Thymus (tissue), 14 donors: ENCODE results near the gene STIL. TPM values are rescaled to one million over a fixed set of nuclear protein-coding genes. Genes with fewer than 3 reads are reported as not detected.
"Not testable (repeated sequence)": the region's sequence is repeated elsewhere in the genome, so short reads cannot be mapped to it uniquely, and the experiment has no call there.

Source experiments
- DNase-seq, 9 donors: peaks; one replicate each; pipeline ENCODE4 v3.0.0-alpha.2; 2013; ENCODE audit warnings: low spot score in 9 of 9, low read depth in 6 of 9, missing footprints in 1 of 9
- H3K27ac ChIP-seq, 2 donors: one replicate each; pipeline ENCODE4 v1.5.1; 2013; ENCODE audit warnings: control low read depth in 1 of 2, low read depth in 1 of 2, low read length in 1 of 2, mild to moderate bottlenecking in 1 of 2, moderate library complexity in 1 of 2
- H3K27me3 ChIP-seq, 2 donors: one replicate each; pipeline ENCODE4 v1.5.1; 2013; ENCODE audit warnings: low read length in 1 of 2; ENCODE audit not compliant: control insufficient read depth in 2 of 2, insufficient read depth in 1 of 2
- H3K36me3 ChIP-seq, 2 donors: one replicate each; pipeline ENCODE4 v1.5.1; 2013; ENCODE audit warnings: low read length in 1 of 2, mild to moderate bottlenecking in 1 of 2, moderate library complexity in 1 of 2; ENCODE audit not compliant: control insufficient read depth in 2 of 2, insufficient read depth in 2 of 2
- H3K4me1 ChIP-seq, 2 donors: one replicate each; pipeline ENCODE4 v1.5.1; 2013; ENCODE audit warnings: low read length in 2 of 2; ENCODE audit not compliant: control insufficient read depth in 2 of 2, insufficient read depth in 2 of 2
- H3K4me3 ChIP-seq, 2 donors: one replicate each; pipeline ENCODE4 v1.5.1; 2013; ENCODE audit warnings: low read length in 2 of 2, control low read depth in 1 of 2, mild to moderate bottlenecking in 1 of 2
- H3K9me3 ChIP-seq, 2 donors: one replicate each; pipeline ENCODE4 v1.5.1; 2013; ENCODE audit warnings: low read length in 1 of 2, mild to moderate bottlenecking in 1 of 2; ENCODE audit not compliant: control insufficient read depth in 2 of 2, insufficient read depth in 1 of 2
- WGBS: extraction: QIAGEN DNeasy Blood & Tissue Kit; methylation state at CpG from one replicate; pipeline ENCODE4 v1.1.7; 2013; 5-methylcytosine and 5-hydroxymethylcytosine counted together
- long read RNA-seq, 10 donors: transcript quantifications; one replicate each; lab custom pipeline, GENCODE V29; 2026
- polyA plus RNA-seq: library from polyadenylated mRNA; stranded (reverse); fragments of 200-250 nt; gene quantifications from one replicate; pipeline ENCODE4 v1.2.3, GENCODE V29; 2013
- total RNA-seq: library from RNA; stranded (reverse); fragments of 120-200 nt; gene quantifications from one replicate; pipeline ENCODE4 v1.2.4, GENCODE V29; 2013
- donor health status: healthy.

STIL gene
- total RNA-seq = 17.7 TPM
- polyA plus RNA-seq = 1.1 TPM
- long read RNA-seq, donor 1 = 0 reads
- long read RNA-seq, donor 2 = 0 reads
- long read RNA-seq, donor 3 = 0 reads
- long read RNA-seq, donor 4, full-length matches to known transcripts = 1 of 1 reads
- long read RNA-seq, donor 4, partial matches to known transcripts = 0 of 1 reads
- long read RNA-seq, donor 4, other reads (novel, unspliced or antisense) = 0 of 1 reads
- long read RNA-seq, donor 5 = 0 reads
- long read RNA-seq, donor 6, partial matches to known transcripts = 159 of 159 reads
- long read RNA-seq, donor 6, other reads (novel, unspliced or antisense) = 0 of 159 reads
- long read RNA-seq, donor 7 = 0 reads
- long read RNA-seq, donor 8 = 0 reads
- long read RNA-seq, donor 9 = 0 reads
- long read RNA-seq, donor 10 = 0 reads

DNA sequence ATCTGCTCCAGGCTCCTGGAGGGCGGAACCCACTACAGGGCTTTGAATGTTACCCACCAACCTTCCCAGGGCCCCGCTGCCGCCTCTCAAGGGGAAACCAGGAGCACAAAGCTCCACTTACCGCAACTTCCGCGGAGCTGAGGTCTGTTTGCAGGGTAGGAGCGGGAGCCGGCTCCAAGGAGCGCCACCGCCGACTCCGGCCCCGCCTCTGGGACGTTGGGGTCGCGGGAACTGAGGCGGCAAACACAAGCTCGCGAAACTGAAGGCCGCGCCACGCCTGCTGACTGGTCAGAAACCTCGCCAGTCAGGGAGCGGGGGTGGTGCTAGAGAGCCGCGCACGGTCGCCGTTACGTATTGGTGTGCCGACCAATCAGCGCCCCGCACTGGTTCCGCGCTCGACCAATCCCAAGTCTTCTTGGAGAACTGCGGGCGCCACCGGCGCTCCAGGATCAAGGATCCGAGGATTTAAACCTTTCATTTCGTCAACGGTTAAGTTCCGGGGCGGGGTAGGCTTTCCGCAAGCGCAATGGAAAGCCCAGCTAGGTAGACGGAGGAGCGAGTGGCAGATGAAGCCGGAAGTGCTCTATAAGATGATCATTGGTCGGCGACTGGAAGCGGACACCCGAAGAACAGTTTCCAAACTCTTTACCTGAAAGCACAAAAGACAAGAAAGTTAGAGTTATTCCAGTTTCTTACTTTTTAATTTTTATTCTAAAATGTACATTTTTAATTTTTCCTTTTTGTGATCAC, at the start of gene STIL:
STIL (minus strand) TSS at position 233 of the 750 bp plus-strand sequence. CDS start 3,828 bp downstream, outside the sequence.
- H3K4me1 ChIP-seq = peaks cover 3 to 9% of the 10 kb centered on the region in 2 donors
- no peaks in the 10 kb centered on the region for H3K27me3 ChIP-seq
- H3K4me3 ChIP-seq = peak within 1 kb of the TSS; percentile 81 to 82
- no peaks in the 10 kb centered on the region for H3K9me3 ChIP-seq
- H3K36me3 ChIP-seq = peaks cover 4 to 10% of the 10 kb centered on the region in 2 donors
- WGBS = under 1% methylated on average over 54 of the region's 54 CpGs
- H3K27ac ChIP-seq = peak within 1 kb of the TSS; percentile 89 to 91
- DNase-seq = peak; percentile 93 to 99 (median 97)

DNA sequence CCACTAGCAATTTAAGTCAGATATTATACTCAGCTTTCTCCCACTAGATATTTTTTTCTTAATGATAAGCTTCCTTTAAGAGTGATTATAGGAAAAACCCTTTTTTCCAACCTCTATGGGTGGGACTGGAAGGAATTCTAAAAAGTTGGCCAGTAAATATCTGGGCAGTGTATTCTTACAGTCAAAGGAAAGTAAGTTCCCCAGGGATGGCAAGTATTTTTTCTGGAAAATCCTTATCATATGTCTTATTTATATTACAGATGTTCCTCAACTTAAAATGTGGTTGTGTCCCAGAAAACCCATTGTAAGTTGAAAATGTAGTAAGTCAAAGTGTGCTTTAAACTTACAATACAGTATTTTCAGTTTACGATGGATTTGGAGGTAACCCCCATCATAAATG, 48.9 kb upstream of the STIL start:
- 96% methylated on average over 1 of the region's 1 CpG for WGBS
- H3K27ac ChIP-seq = no peak overlapping the region
- H3K4me1 ChIP-seq = no peaks in the 10 kb centered on the region
- H3K36me3 ChIP-seq = no peaks in the 10 kb centered on the region
- DNase-seq = no peak
- no peaks in the 10 kb centered on the region for H3K9me3 ChIP-seq
- no peaks in the 10 kb centered on the region for H3K27me3 ChIP-seq
- H3K4me3 ChIP-seq = no peak overlapping the region

DNA sequence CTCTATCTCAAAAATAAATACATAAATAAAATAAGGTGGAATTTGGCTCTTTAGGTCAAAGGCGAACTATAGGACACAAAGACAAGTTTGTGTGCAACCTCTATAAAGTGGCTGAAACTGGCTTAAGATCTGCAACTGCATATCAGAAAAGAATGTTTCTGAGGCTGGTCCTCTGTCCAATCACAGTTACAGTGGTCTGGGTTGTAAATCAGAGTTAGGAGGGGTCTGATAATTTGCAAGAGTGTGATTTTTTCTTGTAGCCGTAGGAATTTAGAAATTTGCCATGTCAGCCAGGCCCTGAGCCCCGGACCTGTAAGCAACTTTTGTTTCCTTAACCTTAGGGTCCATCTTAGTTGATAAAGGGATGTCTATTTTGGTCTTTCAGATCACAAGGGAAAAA, 47.4 kb upstream of the STIL start:
- no peaks in the 10 kb centered on the region for H3K36me3 ChIP-seq
- H3K4me1 ChIP-seq = no peaks in the 10 kb centered on the region
- H3K9me3 ChIP-seq = no peaks in the 10 kb centered on the region
- no peaks in the 10 kb centered on the region for H3K27me3 ChIP-seq
- H3K27ac ChIP-seq = no peak overlapping the region
- no peak for DNase-seq
- 82% methylated on average over 3 of the region's 3 CpGs for WGBS
- no peak overlapping the region for H3K4me3 ChIP-seq

DNA sequence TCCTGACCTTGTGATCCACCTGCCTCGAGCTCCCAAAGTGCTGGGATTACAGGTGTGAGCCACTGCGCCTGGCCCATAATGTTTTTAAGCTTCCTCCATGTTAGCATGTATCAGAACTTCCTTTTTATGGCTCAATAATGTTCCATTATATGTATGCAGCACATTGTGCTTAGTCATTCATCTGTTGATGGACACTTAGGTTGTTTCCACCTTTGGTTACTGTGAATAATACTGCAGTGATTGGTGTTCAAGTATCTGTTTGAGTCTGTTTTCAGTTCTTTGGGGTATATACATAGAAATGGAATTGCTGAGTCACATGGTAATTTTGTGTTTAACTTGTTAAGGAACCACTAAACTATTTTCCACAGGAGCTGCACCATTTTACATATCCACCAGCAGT, 37.4 kb upstream of the STIL start:
- H3K9me3 ChIP-seq = no peaks in the 10 kb centered on the region
- WGBS = over 99% methylated on average over 2 of the region's 2 CpGs
- no peaks in the 10 kb centered on the region for H3K4me1 ChIP-seq
- H3K27ac ChIP-seq = no peak overlapping the region
- no peak overlapping the region for H3K4me3 ChIP-seq
- H3K36me3 ChIP-seq = peaks cover 3 to 4% of the 10 kb centered on the region in 2 donors
- no peak for DNase-seq
- H3K27me3 ChIP-seq = no peaks in the 10 kb centered on the region

DNA sequence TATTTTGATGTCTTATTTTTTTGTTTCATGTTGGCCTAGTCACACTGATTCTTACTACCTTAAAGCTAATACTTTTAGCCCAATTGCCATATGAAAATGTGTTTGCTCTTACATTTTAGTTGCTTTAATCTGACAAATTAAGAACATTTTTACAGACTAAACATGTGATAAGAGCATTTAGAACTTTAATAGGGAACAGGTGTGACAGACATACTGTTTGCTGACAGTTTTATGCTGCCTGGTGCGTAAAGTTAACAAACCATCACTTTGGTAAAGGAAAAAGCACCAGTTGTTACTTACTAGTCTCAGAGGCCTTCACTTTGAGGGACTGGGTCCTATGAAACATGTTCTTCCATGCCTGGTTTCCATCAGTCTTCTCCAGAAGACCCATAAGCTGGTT, 34.3 kb upstream of the STIL start:
- DNase-seq = no peak
- Histone ChIP-seq H3K27ac (no peak overlapping the region), H3K36me3 (peaks cover 3 to 4% of the 10 kb centered on the region in 2 donors), H3K4me3 (no peak overlapping the region), H3K27me3 (no peaks in the 10 kb centered on the region), H3K4me1 (no peaks in the 10 kb centered on the region), H3K9me3 (no peaks in the 10 kb centered on the region)
- 100% methylated on average over 1 of the region's 1 CpG for WGBS

DNA sequence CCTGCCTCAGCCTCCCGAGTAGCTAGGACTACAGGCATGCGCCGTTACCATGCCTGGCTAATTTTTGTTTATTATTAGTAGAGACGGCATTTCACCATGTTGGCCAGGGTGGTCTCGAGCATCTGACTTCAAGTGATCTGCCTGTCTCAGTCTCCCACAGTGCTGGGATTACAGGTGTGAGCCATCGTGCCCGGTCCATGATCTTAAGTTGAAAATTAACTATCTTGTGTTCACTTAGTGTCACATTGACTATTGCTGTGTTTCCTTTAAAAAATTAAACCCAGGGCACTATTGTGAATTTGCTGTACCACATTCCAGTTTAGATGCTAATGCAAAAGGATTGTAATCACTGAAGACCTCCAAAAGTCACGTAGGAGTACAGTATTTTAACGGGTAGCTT, 33.8 kb upstream of the STIL start:
- no peak overlapping the region for H3K4me3 ChIP-seq
- H3K9me3 ChIP-seq = no peaks in the 10 kb centered on the region
- no peaks in the 10 kb centered on the region for H3K27me3 ChIP-seq
- no peak for DNase-seq
- no peak overlapping the region for H3K27ac ChIP-seq
- WGBS = 95% methylated on average over 9 of the region's 9 CpGs
- peaks cover 3 to 4% of the 10 kb centered on the region in 2 donors for H3K36me3 ChIP-seq
- no peaks in the 10 kb centered on the region for H3K4me1 ChIP-seq

DNA sequence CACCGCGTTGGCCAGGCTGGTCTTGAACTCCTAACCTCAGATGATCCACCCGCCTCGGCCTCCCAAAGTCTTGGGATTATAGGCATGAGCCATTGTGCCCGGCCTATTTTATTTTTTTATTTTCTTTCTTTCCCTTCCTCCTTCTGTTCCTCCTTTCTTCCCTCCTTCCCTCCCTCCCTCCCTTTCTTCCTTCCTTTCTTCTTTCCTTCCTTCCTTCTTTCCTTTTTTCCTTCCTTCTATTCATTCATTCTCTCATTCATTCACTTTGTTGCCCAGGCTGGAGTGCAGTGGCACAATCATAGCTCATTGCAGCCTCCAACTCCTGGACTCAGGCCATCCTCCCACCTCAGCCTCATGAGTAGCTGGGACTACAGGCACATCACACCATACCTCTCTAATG, 33.0 kb upstream of the STIL start:
- over 99% methylated on average over 5 of the region's 5 CpGs for WGBS

DNA sequence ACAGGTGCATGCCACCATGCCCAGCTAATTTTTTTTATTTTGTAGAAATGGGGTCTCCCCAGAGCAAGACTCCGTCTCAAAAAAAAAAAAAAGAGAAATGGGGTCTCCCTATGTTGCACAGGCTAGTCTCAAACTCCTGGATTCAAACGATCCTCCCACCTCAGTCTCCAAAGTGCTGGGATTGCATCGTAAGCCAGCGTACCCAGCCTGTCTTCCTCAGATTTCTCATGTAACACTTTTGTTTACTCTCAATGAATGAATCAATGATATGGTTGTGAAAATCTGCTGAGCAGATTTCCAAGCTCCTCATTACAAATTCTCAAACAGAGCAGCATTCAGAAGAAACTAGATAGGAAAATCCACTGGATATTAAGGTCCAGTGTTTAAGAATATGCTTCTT, 26.3 kb upstream of the STIL start:
- 84% methylated on average over 4 of the region's 4 CpGs for WGBS
- H3K4me3 ChIP-seq = no peak overlapping the region
- H3K4me1 ChIP-seq = no peaks in the 10 kb centered on the region
- no peaks in the 10 kb centered on the region for H3K36me3 ChIP-seq
- no peaks in the 10 kb centered on the region for H3K27me3 ChIP-seq
- H3K9me3 ChIP-seq = no peaks in the 10 kb centered on the region
- H3K27ac ChIP-seq = no peak overlapping the region
- no peak for DNase-seq

More for the DNA sequence above, 33.0 kb upstream of the STIL start:
- not testable (repeated sequence) for H3K4me1 ChIP-seq, H3K36me3 ChIP-seq, H3K9me3 ChIP-seq, DNase-seq, H3K4me3 ChIP-seq, H3K27me3 ChIP-seq, H3K27ac ChIP-seq
